GM18867 (cell line): ENCODE measurements around the gene THSD4.

Experiments used
- ATAC-seq: cut with Tn5 transposase; IDR thresholded peaks from one replicate; pipeline ENCODE4 v1.9.1; 2021; ENCODE audit warnings: mild to moderate bottlenecking, moderate library complexity; ENCODE audit not compliant: unreplicated experiment

Gene THSD4

GRCh38 chr15:71219645-71220044, 104.4 kb downstream of the THSD4 start:
- ATAC-seq: no peak

- ATAC-seq: no peak
Observed at GRCh38 chr15:71220828-71221227, 105.6 kb downstream of the THSD4 start.

GRCh38 chr15:71221417-71221816, 106.1 kb downstream of the THSD4 start:
- ATAC-seq: no peak

- no peak for ATAC-seq
Observed at GRCh38 chr15:71223516-71223915, 108.2 kb downstream of the THSD4 start.

- ATAC-seq: no peak
Observed at GRCh38 chr15:71224024-71224423, 108.8 kb downstream of the THSD4 start.

GRCh38 chr15:71225851-71226250, 110.6 kb downstream of the THSD4 start:
- ATAC-seq: no peak

- no peak for ATAC-seq
Observed at GRCh38 chr15:71226536-71227455, 111.5 kb downstream of the THSD4 start.

- ATAC-seq: no peak
Observed at GRCh38 chr15:71228403-71228802, 113.1 kb downstream of the THSD4 start.

- no peak for ATAC-seq
Observed at GRCh38 chr15:71230303-71230702, 115.0 kb downstream of the THSD4 start.

- no peak for ATAC-seq
Observed at GRCh38 chr15:71231758-71232157, 116.5 kb downstream of the THSD4 start.

- no peak for ATAC-seq
Observed at GRCh38 chr15:71232411-71232810, 117.1 kb downstream of the THSD4 start.

- ATAC-seq: no peak
Observed at GRCh38 chr15:71237456-71238188, 122.4 kb downstream of the THSD4 start.

GRCh38 chr15:71238926-71239325, 123.7 kb downstream of the THSD4 start:
- no peak for ATAC-seq

GRCh38 chr15:71239592-71240364, 124.5 kb downstream of the THSD4 start:
- ATAC-seq: no peak

- no peak for ATAC-seq
Observed at GRCh38 chr15:71242292-71242691, 127.0 kb downstream of the THSD4 start.

- no peak for ATAC-seq
Observed at GRCh38 chr15:71244250-71244649, 129.0 kb downstream of the THSD4 start.

GRCh38 chr15:71245588-71245987, 130.3 kb downstream of the THSD4 start:
- ATAC-seq: no peak

- ATAC-seq: no peak
Observed at GRCh38 chr15:71248386-71248785, 133.1 kb downstream of the THSD4 start.

GRCh38 chr15:71249986-71250385, 134.7 kb downstream of the THSD4 start:
- ATAC-seq: no peak

- no peak for ATAC-seq
Observed at GRCh38 chr15:71250936-71251583, 135.8 kb downstream of the THSD4 start.

- ATAC-seq: no peak
Observed at GRCh38 chr15:71251584-71252043, 136.3 kb downstream of the THSD4 start.
